Measurements from ENCODE around the gene EIF4G1.

Gene EIF4G1

DNA sequence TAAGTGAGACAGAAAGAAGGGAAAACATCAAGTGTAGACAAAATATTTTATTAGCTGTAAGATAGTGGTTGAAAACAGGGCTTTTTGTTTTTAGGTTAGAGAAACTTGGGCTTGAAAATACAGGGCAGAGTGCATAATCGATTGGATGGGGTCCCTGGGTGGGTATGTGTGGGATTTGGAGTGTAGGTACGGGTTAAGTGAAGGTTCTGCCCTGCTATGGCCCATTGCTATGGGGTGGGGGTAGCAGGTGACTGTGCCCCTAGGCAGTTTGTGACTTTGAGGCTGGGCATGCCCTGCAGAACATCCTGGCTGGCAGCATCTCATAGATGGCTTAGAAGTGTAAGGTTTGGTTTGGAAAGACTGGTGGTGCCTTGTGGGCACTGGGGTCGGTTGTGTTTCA lies 19.3 kb downstream of the EIF4G1 start:
- TF ChIP-seq, protein P1, sequence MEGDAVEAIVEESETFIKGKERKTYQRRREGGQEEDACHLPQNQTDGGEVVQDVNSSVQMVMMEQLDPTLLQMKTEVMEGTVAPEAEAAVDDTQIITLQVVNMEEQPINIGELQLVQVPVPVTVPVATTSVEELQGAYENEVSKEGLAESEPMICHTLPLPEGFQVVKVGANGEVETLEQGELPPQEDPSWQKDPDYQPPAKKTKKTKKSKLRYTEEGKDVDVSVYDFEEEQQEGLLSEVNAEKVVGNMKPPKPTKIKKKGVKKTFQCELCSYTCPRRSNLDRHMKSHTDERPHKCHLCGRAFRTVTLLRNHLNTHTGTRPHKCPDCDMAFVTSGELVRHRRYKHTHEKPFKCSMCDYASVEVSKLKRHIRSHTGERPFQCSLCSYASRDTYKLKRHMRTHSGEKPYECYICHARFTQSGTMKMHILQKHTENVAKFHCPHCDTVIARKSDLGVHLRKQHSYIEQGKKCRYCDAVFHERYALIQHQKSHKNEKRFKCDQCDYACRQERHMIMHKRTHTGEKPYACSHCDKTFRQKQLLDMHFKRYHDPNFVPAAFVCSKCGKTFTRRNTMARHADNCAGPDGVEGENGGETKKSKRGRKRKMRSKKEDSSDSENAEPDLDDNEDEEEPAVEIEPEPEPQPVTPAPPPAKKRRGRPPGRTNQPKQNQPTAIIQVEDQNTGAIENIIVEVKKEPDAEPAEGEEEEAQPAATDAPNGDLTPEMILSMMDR (IDR thresholded peaks at IDR 0.05; ENCODE audit: low read depth, low read length, missing control alignments) = no peak
- no peak for DNase-seq (ENCODE audit: low read depth)
- no peak overlapping the region for H3K4me3 ChIP-seq (ENCODE audit: low read depth, low read length)

DNA sequence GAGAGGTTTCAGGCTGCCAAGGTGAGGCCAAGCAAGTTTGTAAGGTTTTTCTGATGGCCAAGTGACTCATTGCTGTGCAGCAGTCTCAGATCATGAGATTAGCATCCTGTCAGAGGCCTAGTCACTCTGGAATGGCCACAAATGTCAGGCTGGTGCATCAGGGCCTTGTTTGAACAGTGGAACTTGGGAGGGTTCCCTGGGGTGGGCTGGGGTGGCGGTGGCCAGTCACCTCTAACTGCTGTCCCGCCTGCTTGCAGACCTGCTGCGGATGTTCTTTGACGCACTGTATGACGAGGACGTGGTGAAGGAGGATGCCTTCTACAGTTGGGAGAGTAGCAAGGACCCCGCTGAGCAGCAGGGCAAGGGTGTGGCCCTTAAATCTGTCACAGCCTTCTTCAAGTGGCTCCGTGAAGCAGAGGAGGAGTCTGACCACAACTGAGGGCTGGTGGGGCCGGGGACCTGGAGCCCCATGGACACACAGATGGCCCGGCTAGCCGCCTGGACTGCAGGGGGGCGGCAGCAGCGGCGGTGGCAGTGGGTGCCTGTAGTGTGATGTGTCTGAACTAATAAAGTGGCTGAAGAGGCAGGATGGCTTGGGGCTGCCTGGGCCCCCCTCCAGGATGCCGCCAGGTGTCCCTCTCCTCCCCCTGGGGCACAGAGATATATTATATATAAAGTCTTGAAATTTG lies 20.2 kb downstream of the EIF4G1 start:
- TF ChIP-seq, protein P1 (IDR thresholded peaks at IDR 0.05; ENCODE audit: low read depth, low read length, missing control alignments) = no peak
- no peak overlapping the region for H3K4me3 ChIP-seq (ENCODE audit: low read depth, low read length)
- no peak for DNase-seq (ENCODE audit: low read depth)

DNA sequence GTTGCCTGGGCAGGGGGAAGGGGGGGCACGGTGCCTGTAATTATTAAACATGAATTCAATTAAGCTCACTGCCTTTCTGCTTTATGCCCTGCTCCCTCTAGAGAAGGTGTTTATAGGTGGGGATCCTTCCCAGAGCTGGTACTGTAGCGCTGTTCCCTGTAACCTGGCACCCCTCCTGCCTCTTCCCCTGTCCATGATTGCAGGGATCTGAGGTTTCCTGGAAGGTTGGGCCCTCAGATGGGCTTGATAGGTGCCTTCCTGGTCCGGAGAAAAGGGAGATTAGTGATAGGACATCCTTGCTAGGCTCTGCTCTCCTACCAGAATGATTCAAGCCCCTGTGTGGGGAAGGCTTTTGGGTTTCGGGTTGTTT lies 20.9 kb downstream of the EIF4G1 start:
- peak overlapping the region; percentile 62 for H3K4me3 ChIP-seq (ENCODE audit: low read depth, low read length)
- no peak for DNase-seq (ENCODE audit: low read depth)
- TF ChIP-seq, protein P1 (IDR thresholded peaks at IDR 0.05; ENCODE audit: low read depth, low read length, missing control alignments) = no peak

DNA sequence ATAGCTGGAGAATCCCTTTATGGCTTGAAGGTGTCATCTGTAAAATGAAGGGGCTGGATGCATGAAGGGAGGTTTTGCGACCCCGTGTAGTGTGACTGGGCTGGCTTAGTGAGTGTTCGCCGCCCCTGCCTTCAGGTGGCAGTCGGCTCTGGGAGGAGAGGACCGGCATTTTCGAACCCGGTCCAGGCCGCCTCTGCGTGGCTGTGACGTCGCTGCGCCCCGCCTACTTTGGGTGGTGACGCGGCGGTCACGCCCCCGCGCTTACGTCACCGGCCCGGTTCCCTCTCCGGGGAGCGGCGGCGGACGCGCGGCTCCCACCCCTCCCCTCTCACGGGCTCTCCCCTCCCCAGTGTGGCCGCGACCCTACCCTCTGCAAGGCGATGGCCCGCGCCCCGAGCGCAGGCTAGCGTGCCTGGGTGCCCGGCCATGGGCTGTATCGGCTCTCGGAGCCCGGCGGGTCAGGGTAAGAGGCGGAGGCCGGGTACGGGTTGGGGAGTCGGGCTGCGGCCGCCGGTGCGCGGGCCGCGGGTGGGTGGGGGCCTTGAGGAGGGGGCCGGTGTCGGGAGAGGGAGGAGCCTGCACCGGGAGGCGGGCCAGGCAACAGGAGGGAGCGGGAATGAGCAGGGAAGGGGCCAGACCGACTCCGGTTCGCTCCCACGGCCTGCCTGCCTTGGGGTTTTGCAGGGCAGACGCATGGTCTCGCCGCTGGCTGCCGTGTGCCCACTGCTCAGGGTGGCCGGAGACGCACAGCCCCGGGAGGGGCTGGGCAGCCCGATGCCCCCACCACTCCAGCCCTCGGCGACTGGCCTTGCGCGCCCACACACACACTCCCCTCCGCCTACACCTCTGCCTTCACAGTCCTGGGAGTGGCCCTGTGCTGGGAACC lies 21.5 kb downstream of the EIF4G1 start:
- TF ChIP-seq, protein P1 (IDR thresholded peaks at IDR 0.05; ENCODE audit: low read depth, low read length, missing control alignments) = no peak
- H3K4me3 ChIP-seq (ENCODE audit: low read depth, low read length) = peak overlapping the region; percentile 62

GRCh38 chr3:184336547-184337398 lies 22.4 kb downstream of the EIF4G1 start:
- H3K4me3 ChIP-seq (ENCODE audit: low read depth, low read length) = peak overlapping the region; percentile 62
- TF ChIP-seq, protein P1 (IDR thresholded peaks at IDR 0.05; ENCODE audit: low read depth, low read length, missing control alignments) = no peak
- no peak for DNase-seq (ENCODE audit: low read depth)

More for the DNA sequence above, 21.5 kb downstream of the EIF4G1 start:
- no peak for DNase-seq (ENCODE audit: low read depth)

- TF ChIP-seq, protein P1 (IDR thresholded peaks at IDR 0.05; ENCODE audit: low read depth, low read length, missing control alignments) = no peak
- no peak for DNase-seq (ENCODE audit: low read depth)
- H3K4me3 ChIP-seq (ENCODE audit: low read depth, low read length) = peak within 1 kb of the TSS; percentile 62
Measured at GRCh38 chr3:184337399-184337714, 23.0 kb downstream of the EIF4G1 start, which contains the start of gene FAM131A. Gene FAM131A, plus strand, starts transcription at chr3:184337600. Its CDS starts 31 bp downstream, at chr3:184337631.
